Calu3 (cell line): ENCODE results near the gene EIF2S3. TPM values are rescaled to one million over a fixed set of nuclear protein-coding genes. Genes with fewer than 3 reads are reported as not detected.

Experiments
- BruUV-seq: library from RNA; stranded (reverse); fragments of 400-500 nt; replicated peaks from 2 replicates; lab custom pipeline; 2021; lab: Mats Ljungman, UMichigan
- CTCF ChIA-PET: fragments of 300-600 bp; sonication (Branson Sonifier 250); formaldehyde crosslinking; loops from one replicate; lab custom pipeline; 2022; ENCODE audit warnings: antibody characterized with exemption; lab: Charles Lee
- DNase-seq: peaks from one replicate; pipeline ENCODE4 v3.0.0; 2022
- H3K27ac Mint-ChIP-seq: one replicate; pipeline ENCODE4 v1.8.0; 2022; ENCODE audit warnings: mixed read lengths; ENCODE audit not compliant: unreplicated experiment
- H3K27me3 Mint-ChIP-seq: one replicate; pipeline ENCODE4 v1.8.0; 2022; ENCODE audit warnings: mixed read lengths; ENCODE audit not compliant: unreplicated experiment
- H3K36me3 Mint-ChIP-seq: one replicate; pipeline ENCODE4 v1.8.0; 2022; ENCODE audit warnings: mild to moderate bottlenecking, moderate library complexity, mixed read lengths; ENCODE audit not compliant: insufficient read depth, unreplicated experiment
- H3K4me1 Mint-ChIP-seq: one replicate; pipeline ENCODE4 v1.8.0; 2022; ENCODE audit warnings: mild to moderate bottlenecking, low read depth, mixed read lengths; ENCODE audit not compliant: unreplicated experiment
- H3K4me3 Mint-ChIP-seq: one replicate; pipeline ENCODE4 v1.8.0; 2022; ENCODE audit warnings: mild to moderate bottlenecking, low read depth, moderate library complexity, mixed read lengths; ENCODE audit not compliant: unreplicated experiment
- H3K9me3 Mint-ChIP-seq: one replicate; pipeline ENCODE4 v1.8.0; 2022; ENCODE audit warnings: low read depth, mixed read lengths; ENCODE audit not compliant: unreplicated experiment
- intact Hi-C: fragments of 100-400 bp; cut with micrococcal nuclease; formaldehyde crosslinking; loops from one replicate; pipeline ENCODE4 v1.10.0; 2022; ENCODE audit not compliant: unreplicated experiment
- total RNA-seq: library from RNA; stranded (reverse); gene quantifications from 2 replicates; pipeline ENCODE4 v1.2.3, GENCODE V29; 2022
- TF ChIP-seq, protein P1 (sequence below): fragments of 200-600 bp; IDR thresholded peaks from one replicate; pipeline ENCODE4 v1.8.0; 2022; ENCODE audit warnings: antibody characterized with exemption; ENCODE audit not compliant: unreplicated experiment

The EIF2S3 gene
- total RNA-seq, 1 experiment from 2014 or later, result 277 TPM

DNA sequence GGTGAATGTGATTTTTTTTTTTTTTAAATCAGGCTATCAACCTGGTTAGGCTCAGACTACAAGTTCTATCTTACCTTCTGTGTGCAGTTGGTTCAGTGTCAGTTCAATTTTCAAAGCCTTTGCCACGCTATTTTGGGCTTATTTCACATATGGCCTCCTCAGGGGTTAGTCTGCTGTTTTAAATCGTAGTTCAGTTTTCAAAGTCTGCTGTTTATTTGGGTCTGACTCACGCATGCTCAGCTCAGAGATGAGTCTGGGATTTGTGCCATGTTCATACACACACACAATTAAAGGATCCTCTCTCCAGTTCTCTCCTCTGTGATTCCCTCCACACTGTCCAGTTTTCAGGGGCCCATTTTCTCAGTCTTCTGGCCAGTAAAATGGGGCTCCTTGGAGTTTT is 62.5 kb downstream of the EIF2S3 start:
- no peak overlapping the region for H3K4me3 Mint-ChIP-seq
- no peak for DNase-seq
- CTCF ChIA-PET, result no interaction called here
- H3K27ac Mint-ChIP-seq, result no peak overlapping the region
- TF ChIP-seq, protein P1, sequence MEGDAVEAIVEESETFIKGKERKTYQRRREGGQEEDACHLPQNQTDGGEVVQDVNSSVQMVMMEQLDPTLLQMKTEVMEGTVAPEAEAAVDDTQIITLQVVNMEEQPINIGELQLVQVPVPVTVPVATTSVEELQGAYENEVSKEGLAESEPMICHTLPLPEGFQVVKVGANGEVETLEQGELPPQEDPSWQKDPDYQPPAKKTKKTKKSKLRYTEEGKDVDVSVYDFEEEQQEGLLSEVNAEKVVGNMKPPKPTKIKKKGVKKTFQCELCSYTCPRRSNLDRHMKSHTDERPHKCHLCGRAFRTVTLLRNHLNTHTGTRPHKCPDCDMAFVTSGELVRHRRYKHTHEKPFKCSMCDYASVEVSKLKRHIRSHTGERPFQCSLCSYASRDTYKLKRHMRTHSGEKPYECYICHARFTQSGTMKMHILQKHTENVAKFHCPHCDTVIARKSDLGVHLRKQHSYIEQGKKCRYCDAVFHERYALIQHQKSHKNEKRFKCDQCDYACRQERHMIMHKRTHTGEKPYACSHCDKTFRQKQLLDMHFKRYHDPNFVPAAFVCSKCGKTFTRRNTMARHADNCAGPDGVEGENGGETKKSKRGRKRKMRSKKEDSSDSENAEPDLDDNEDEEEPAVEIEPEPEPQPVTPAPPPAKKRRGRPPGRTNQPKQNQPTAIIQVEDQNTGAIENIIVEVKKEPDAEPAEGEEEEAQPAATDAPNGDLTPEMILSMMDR, result no peak
- H3K9me3 Mint-ChIP-seq, result no peaks in the 10 kb centered on the region
- intact Hi-C loops, result no loop called here
- H3K36me3 Mint-ChIP-seq, result no peaks in the 10 kb centered on the region
- no TSS peak for BruUV-seq
- no peaks in the 10 kb centered on the region for H3K4me1 Mint-ChIP-seq
- no peaks in the 10 kb centered on the region for H3K27me3 Mint-ChIP-seq

DNA sequence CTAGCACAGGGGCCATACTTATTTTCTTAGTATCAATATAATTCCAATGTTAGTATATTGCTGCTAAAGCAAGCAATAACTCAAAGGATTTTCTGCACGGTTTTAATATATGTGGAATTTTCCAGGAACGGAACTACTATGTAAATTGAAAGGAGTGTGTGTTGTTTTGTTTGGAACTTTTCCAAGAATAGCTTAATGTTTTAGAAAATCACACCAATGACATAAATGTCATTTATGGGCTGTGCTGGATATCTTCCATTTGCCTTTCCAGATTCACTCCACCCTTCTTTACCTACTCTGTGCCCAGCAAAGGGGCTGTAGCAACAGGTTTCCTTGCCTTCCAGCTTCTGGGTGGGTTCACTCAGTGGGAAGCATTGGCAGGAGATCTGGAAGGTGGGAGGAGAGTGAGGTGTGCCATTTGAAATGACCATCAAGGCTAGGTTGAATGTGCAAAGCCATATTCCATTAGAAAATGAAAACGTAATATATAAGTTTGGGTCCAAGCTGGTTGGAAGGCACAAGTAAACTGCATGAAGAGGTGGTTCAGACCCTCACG is 69.6 kb downstream of the EIF2S3 start:
- Mint-ChIP-seq H3K27me3 (no peaks in the 10 kb centered on the region), H3K36me3 (no peaks in the 10 kb centered on the region), H3K4me1 (no peaks in the 10 kb centered on the region), H3K4me3 (no peak overlapping the region), H3K27ac (no peak overlapping the region), H3K9me3 (no peaks in the 10 kb centered on the region)
- CTCF ChIA-PET, result no interaction called here
- intact Hi-C loops, result no loop called here
- DNase-seq, result no peak
- TF ChIP-seq, protein P1, result no peak
- no TSS peak for BruUV-seq

DNA sequence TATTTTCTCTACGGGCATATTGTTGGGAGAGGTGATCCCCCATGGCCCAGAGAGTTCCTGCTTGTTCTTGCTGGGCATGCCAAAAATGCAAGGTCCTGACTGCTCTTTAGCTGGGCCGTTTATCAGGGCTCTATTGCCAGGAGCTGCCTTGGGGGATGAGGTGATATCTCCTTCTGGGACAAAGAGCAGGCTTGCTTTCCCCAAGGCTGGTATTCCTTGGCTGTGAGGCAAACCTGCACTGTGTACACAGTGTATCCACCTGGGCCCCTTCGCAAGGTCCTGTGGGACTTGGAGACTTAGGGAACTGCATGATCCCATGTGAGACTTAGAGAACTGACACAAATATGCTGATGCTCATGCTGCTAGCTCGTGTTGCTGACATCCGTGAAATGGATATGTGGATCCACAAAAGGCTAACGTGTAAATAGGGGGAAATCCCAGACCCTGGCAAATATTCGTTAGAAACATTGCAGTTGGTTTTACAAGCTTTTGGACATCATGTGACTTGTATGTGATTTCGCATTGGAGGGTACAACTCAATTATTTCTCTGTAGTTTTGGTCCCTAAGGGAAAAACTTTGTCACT is 70.4 kb downstream of the EIF2S3 start:
- H3K27me3 Mint-ChIP-seq, result no peaks in the 10 kb centered on the region

More for the DNA sequence above, 70.4 kb downstream of the EIF2S3 start:
- Mint-ChIP-seq H3K9me3 (no peaks in the 10 kb centered on the region), H3K27ac (no peak overlapping the region), H3K4me1 (no peaks in the 10 kb centered on the region), H3K36me3 (no peaks in the 10 kb centered on the region), H3K4me3 (no peak overlapping the region)
- TF ChIP-seq, protein P1, result no peak
- CTCF ChIA-PET, result no interaction called here
- no TSS peak for BruUV-seq
- DNase-seq, result no peak
- intact Hi-C loops, result no loop called here

Other genes starting within 250 kb of the EIF2S3 start
- gene APOO, start 147.0 kb upstream of the EIF2S3 start, total RNA-seq, result 46.8 and 50.0 TPM in 2 replicates
- not detected in 2 replicates for gene CXorf58, start 146.9 kb upstream of the EIF2S3 start, total RNA-seq
- gene KLHL15, start 27.8 kb upstream of the EIF2S3 start, total RNA-seq, result 4.0 and 4.7 TPM in 2 replicates
- gene ZFX, start 94.8 kb downstream of the EIF2S3 start, total RNA-seq, result 43.3 and 45.1 TPM in 2 replicates